Activated T-helper 17 cell treated with anti-CD3 and anti-CD28 coated beads, Interleukin-2, amount 50 U/mL, for 72 hours (primary cell): ENCODE results near the gene KRTAP7-1. TPM values are rescaled to one million over a fixed set of nuclear protein-coding genes. Genes with fewer than 3 reads are reported as not detected.

Experiments used
- ATAC-seq: fragments of 150-1000 bp; cut with Tn5 transposase; replicated peaks from 2 replicates; pipeline ENCODE4 v1.10.0; 2021; ENCODE audit warnings: mild to moderate bottlenecking, moderate library complexity
- H3K27ac Mint-ChIP-seq: one replicate; pipeline ENCODE4 v1.8.0; 2022; ENCODE audit warnings: mixed read lengths
- H3K27me3 Mint-ChIP-seq: one replicate; pipeline ENCODE4 v1.8.0; 2022; ENCODE audit warnings: mixed read lengths
- H3K36me3 Mint-ChIP-seq: one replicate; pipeline ENCODE4 v1.8.0; 2022; ENCODE audit warnings: low read depth, mild to moderate bottlenecking, mixed read lengths
- H3K4me1 Mint-ChIP-seq: one replicate; pipeline ENCODE4 v1.8.0; 2022; ENCODE audit warnings: mixed read lengths
- H3K4me3 Mint-ChIP-seq: one replicate; pipeline ENCODE4 v1.8.0; 2022; ENCODE audit warnings: mild to moderate bottlenecking, mixed read lengths
- H3K9me3 Mint-ChIP-seq: one replicate; pipeline ENCODE4 v1.8.0; 2022; ENCODE audit warnings: mixed read lengths
- total RNA-seq, 2 donors: library from RNA; stranded (reverse); gene quantifications; one replicate each; pipeline ENCODE4 v1.2.3, GENCODE V29; 2022

Gene KRTAP7-1
- not detected for total RNA-seq

DNA sequence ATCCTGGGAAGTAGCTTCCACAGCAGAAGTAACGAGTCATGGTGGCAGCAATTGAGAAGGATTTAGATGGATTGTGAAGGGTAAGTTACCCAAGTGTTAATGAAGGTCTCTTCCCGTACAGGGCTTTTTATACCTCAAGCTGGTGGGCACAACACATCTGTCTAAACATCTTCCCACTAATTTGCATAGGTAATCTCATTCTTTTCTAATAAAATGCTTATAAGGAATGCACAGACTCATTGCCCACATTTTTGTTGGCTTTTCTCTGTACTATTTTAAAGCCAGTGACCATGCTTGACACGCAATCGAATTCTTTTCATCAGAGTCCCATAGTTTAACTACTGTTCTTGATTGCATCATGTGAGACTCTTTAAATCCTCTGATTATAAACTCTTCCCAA is at the start of gene KRTAP7-1:
KRTAP7-1 (minus strand) TSS at position 101 of the 400 bp plus-strand sequence; CDS start at position 40, 61 bp downstream.
- Mint-ChIP-seq H3K27me3 (peaks cover 10% of the 10 kb centered on the region), H3K27ac (no peak within 1 kb of the TSS), H3K36me3 (no peaks in the 10 kb centered on the region), H3K4me3 (no peak within 1 kb of the TSS), H3K4me1 (no peaks in the 10 kb centered on the region), H3K9me3 (no peaks in the 10 kb centered on the region)
- ATAC-seq, result no peak

DNA sequence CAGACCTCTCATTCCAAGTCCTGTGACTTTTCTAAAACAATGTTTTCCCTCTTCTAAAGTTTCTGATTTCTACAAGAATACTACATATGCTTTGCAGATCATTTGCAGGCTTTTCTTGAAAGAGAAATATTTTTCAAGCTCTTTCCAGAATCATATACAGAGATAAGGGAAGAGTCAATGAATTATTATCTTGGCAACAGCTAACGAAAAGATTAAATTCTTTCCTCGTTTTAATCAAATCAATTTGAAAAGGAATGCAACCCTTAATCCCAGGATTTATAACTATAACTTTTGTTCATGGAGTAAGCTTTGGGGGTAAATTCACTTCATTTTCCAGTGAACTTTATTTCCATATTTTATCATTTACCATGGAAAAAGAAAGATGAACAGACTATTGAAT is 45.0 kb upstream of the KRTAP7-1 start:
- Mint-ChIP-seq H3K27ac (no peak overlapping the region), H3K27me3 (peaks cover 12% of the 10 kb centered on the region), H3K36me3 (no peaks in the 10 kb centered on the region), H3K4me3 (no peak overlapping the region), H3K4me1 (no peaks in the 10 kb centered on the region), H3K9me3 (no peaks in the 10 kb centered on the region)
- ATAC-seq, result no peak

GRCh38 chr21:30847627-30848500 is 18.3 kb upstream of the KRTAP7-1 start:
- Mint-ChIP-seq H3K27me3 (peaks cover 16% of the 10 kb centered on the region), H3K27ac (no peak overlapping the region), H3K4me3 (no peak overlapping the region), H3K9me3 (no peaks in the 10 kb centered on the region), H3K36me3 (no peaks in the 10 kb centered on the region), H3K4me1 (no peaks in the 10 kb centered on the region)
- ATAC-seq, result no peak

DNA sequence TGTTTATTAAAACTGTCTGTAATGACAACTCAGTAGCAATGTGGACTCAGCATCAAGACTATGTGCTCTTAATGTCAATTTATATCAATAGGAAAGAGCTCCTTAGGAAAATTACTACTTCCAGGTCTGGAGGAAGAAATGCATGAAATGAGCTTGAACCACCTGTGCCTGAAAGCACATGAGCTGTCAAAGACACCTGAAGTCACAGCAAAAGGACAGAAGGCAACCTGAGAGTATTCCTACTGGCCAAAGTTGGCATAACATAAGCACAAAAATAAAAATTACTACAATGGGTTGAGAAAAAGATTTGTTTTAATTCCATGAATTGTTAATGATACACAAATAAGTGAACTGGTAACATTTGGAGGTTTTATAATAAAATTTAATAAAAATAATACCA is 13.4 kb upstream of the KRTAP7-1 start:
- no peak overlapping the region for H3K4me3 Mint-ChIP-seq
- H3K36me3 Mint-ChIP-seq, result no peaks in the 10 kb centered on the region
- H3K27me3 Mint-ChIP-seq, result peaks cover 14% of the 10 kb centered on the region

GRCh38 chr21:30839304-30839703 is 9.7 kb upstream of the KRTAP7-1 start:
- peak; percentile 61 for ATAC-seq
- Mint-ChIP-seq H3K27ac (no peak overlapping the region), H3K9me3 (no peaks in the 10 kb centered on the region), H3K36me3 (no peaks in the 10 kb centered on the region), H3K4me3 (no peak overlapping the region), H3K27me3 (peaks cover 15% of the 10 kb centered on the region), H3K4me1 (no peaks in the 10 kb centered on the region)

More for the DNA sequence above, 13.4 kb upstream of the KRTAP7-1 start:
- no peak for ATAC-seq
- no peak overlapping the region for H3K27ac Mint-ChIP-seq
- no peaks in the 10 kb centered on the region for H3K4me1 Mint-ChIP-seq
- H3K9me3 Mint-ChIP-seq, result no peaks in the 10 kb centered on the region

DNA sequence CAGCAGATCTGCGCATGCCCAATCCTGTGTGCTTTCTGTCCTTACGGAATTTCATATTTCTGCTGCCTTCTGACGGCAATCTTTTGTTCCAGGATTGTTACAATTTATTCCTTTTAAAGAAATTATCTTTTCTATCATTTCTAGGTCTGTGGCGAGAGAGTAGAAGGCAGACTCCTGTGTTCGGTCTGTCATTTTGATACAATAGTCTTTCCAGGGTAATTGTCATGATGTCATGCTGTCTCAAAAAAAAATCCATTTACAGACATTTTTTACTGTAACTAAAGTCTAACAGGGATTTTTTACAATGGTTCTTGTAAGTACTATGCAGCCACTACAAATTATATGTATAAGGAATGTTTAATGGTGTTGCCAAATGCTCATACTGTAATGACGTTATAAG is 9.0 kb upstream of the KRTAP7-1 start:
- no peak overlapping the region for H3K27ac Mint-ChIP-seq
- H3K27me3 Mint-ChIP-seq, result peaks cover 17% of the 10 kb centered on the region
- no peak for ATAC-seq
- no peaks in the 10 kb centered on the region for H3K36me3 Mint-ChIP-seq
- no peaks in the 10 kb centered on the region for H3K4me1 Mint-ChIP-seq
- no peak overlapping the region for H3K4me3 Mint-ChIP-seq
- H3K9me3 Mint-ChIP-seq, result no peaks in the 10 kb centered on the region

- no peaks in the 10 kb centered on the region for H3K4me1 Mint-ChIP-seq
- ATAC-seq, result peak; percentile 52
- H3K27ac Mint-ChIP-seq, result no peak overlapping the region
- H3K4me3 Mint-ChIP-seq, result no peak overlapping the region
- no peaks in the 10 kb centered on the region for H3K36me3 Mint-ChIP-seq
- no peaks in the 10 kb centered on the region for H3K9me3 Mint-ChIP-seq
- H3K27me3 Mint-ChIP-seq, result peaks cover 10% of the 10 kb centered on the region
Measured at GRCh38 chr21:30831194-30831765, 1.7 kb upstream of the KRTAP7-1 start.

GRCh38 chr21:30818837-30819610 is 10.5 kb downstream of the KRTAP7-1 start:
- Mint-ChIP-seq H3K27ac (no peak overlapping the region), H3K27me3 (peaks cover 6% of the 10 kb centered on the region), H3K4me3 (no peak overlapping the region), H3K9me3 (no peaks in the 10 kb centered on the region), H3K4me1 (peaks cover 5% of the 10 kb centered on the region), H3K36me3 (no peaks in the 10 kb centered on the region)
- ATAC-seq, result no peak

GRCh38 chr21:30813174-30813573 is 16.4 kb downstream of the KRTAP7-1 start, which contains the start of gene KRTAP8-1:
TSS of gene KRTAP8-1 (minus strand) at chr21:30813274. CDS start at chr21:30813220, 54 bp downstream.
- no peak within 1 kb of the TSS for H3K4me3 Mint-ChIP-seq

DNA sequence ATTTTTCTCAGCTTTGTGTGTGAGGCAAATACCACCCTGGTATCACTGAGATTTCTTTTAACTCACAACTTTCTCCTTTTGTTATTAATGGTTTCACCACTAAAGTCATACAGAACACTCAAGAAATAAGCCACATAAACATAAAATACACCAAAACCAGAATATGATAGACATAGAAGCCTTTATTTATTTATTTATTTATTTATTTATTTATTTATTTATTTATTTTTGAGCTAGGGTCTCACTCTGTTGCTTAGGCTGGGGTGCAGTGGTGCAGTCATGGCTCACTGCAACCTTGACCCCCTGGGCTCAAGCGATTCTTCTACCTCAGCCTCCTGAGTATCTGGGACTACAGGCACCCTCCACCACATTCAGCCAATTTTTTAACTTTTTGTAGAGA is 29.0 kb downstream of the KRTAP7-1 start:
- no peak overlapping the region for H3K4me3 Mint-ChIP-seq
- H3K27ac Mint-ChIP-seq, result no peak overlapping the region
- no peak for ATAC-seq
- no peaks in the 10 kb centered on the region for H3K9me3 Mint-ChIP-seq
- no peaks in the 10 kb centered on the region for H3K4me1 Mint-ChIP-seq
- H3K36me3 Mint-ChIP-seq, result no peaks in the 10 kb centered on the region
- no peaks in the 10 kb centered on the region for H3K27me3 Mint-ChIP-seq

More at GRCh38 chr21:30813174-30813573, 16.4 kb downstream of the KRTAP7-1 start, which contains the start of gene KRTAP8-1:
- ATAC-seq, result no peak
- Mint-ChIP-seq H3K36me3 (no peaks in the 10 kb centered on the region), H3K9me3 (no peaks in the 10 kb centered on the region), H3K27ac (no peak within 1 kb of the TSS), H3K27me3 (peaks cover 4% of the 10 kb centered on the region), H3K4me1 (peaks cover 2% of the 10 kb centered on the region)

DNA sequence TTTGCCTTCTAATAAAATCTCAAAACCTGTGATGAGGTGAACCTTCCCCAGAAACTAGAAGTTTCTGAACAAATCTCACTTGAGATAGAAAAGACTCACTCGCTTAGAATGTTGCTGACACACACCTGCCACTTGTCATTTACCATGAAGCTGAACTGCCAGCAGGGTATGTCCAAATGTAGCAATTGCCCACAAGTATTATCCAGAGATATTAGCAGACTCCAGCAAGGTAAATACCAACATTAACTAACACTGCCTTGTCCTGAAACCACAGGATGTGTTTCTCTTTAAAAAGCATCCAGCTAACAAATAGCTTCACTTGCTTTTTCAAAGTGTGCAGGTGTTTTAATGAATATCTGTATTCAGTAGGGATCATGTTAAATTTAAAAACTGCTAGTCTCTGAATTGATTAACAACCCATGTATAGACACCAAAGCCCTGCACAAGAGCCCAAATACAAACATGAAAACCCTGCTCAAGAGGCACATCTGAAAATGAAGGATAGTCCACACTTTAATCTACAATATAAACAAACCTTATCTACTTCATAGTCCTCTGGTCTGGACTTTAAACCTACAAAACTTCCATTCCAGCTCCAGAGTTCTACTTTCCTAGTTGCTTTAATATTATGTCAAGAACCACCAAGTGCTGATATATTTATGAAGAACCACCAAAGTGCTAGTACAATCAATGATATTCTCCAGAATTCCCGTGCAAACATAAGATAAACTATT is 35.8 kb downstream of the KRTAP7-1 start:
- Mint-ChIP-seq H3K4me3 (no peak overlapping the region), H3K27me3 (peaks cover 17% of the 10 kb centered on the region), H3K36me3 (no peaks in the 10 kb centered on the region), H3K4me1 (no peaks in the 10 kb centered on the region), H3K27ac (no peak overlapping the region), H3K9me3 (no peaks in the 10 kb centered on the region)
- ATAC-seq, result no peak

DNA sequence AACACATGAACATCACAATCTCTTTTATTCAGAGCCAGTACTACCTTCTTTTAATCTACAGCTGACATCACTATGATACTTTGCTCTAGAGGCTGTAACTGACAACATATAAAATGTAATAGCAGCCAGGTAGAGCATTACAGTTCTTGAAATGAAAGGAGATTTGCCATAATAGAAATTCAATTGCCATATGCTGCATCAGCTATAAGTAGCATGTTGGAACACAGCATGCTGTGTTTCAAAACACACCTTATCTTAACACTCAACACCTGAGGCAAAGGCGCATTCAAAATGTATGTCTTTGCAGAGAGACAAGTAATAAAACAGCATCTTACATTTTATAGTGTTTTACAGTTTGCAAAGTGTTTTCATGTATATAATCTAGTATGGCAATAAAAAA is 50.3 kb downstream of the KRTAP7-1 start:
- Mint-ChIP-seq H3K27ac (no peak overlapping the region), H3K4me1 (no peaks in the 10 kb centered on the region), H3K4me3 (no peak overlapping the region), H3K9me3 (no peaks in the 10 kb centered on the region), H3K36me3 (no peaks in the 10 kb centered on the region), H3K27me3 (peaks cover 8% of the 10 kb centered on the region)
- ATAC-seq, result no peak
